PFSK-1 (cell line): ENCODE measurements around the gene EEF2.

Experiments used
- SIN3A ChIP-seq: IDR thresholded peaks from 2 replicates; pipeline ENCODE4 v1.6.1; 2012; ENCODE audit warnings: mild to moderate bottlenecking, low read length, moderate library complexity, borderline replicate concordance; ENCODE audit not compliant: insufficient read depth
- TAF1 ChIP-seq: IDR thresholded peaks from 2 replicates; pipeline ENCODE4 v1.6.1; 2012; ENCODE audit warnings: low read length, control low read depth, borderline replicate concordance; ENCODE audit not compliant: insufficient read depth
- TF ChIP-seq, protein P1 (sequence below), 2 experiments: IDR thresholded peaks; 2 replicates each; pipeline versions ENCODE4 v1.6.1 to v1.8.0; 2011 to 2012; ENCODE audit warnings: low read depth in 2 of 2, low read length in 2 of 2, control low read depth in 1 of 2, inconsistent platforms in 1 of 2, mild to moderate bottlenecking in 1 of 2, moderate library complexity in 1 of 2; ENCODE audit not compliant: insufficient read depth in 1 of 2

DNA sequence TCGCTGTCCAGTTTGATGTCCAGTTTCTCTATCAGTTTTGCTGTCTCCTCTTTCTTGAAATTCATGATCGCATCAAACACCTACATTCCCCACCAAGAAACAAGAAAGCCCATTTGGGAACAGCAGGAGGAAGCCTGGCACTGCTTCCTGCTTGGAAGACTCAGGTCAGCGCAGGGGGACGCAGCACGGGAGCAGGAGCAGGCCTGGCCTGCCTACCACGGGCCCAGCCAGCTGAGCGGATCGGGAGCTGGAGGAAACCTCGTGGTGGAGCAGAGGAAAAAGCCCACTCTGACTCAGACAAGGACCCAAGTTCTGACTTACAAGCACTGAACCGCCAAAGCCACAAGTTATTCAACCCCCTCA, 3.9 kb downstream of the EEF2 start:
- no peak for TF ChIP-seq TAF1
- TF ChIP-seq SIN3A = no peak
- TF ChIP-seq, protein P1, sequence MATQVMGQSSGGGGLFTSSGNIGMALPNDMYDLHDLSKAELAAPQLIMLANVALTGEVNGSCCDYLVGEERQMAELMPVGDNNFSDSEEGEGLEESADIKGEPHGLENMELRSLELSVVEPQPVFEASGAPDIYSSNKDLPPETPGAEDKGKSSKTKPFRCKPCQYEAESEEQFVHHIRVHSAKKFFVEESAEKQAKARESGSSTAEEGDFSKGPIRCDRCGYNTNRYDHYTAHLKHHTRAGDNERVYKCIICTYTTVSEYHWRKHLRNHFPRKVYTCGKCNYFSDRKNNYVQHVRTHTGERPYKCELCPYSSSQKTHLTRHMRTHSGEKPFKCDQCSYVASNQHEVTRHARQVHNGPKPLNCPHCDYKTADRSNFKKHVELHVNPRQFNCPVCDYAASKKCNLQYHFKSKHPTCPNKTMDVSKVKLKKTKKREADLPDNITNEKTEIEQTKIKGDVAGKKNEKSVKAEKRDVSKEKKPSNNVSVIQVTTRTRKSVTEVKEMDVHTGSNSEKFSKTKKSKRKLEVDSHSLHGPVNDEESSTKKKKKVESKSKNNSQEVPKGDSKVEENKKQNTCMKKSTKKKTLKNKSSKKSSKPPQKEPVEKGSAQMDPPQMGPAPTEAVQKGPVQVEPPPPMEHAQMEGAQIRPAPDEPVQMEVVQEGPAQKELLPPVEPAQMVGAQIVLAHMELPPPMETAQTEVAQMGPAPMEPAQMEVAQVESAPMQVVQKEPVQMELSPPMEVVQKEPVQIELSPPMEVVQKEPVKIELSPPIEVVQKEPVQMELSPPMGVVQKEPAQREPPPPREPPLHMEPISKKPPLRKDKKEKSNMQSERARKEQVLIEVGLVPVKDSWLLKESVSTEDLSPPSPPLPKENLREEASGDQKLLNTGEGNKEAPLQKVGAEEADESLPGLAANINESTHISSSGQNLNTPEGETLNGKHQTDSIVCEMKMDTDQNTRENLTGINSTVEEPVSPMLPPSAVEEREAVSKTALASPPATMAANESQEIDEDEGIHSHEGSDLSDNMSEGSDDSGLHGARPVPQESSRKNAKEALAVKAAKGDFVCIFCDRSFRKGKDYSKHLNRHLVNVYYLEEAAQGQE (IDR thresholded peaks at IDR 0.05; ENCODE audit: insufficient read depth in 1 of 2, low read depth in 2 of 2, low read length in 2 of 2) = no peak
